GM13977 (cell line): ENCODE results near the gene TTC39C.
"Not testable (repeated sequence)": the region's sequence is repeated elsewhere in the genome, so short reads cannot be mapped to it uniquely, and the experiment has no call there.

ENCODE experiments used
- DNase-seq: peaks from one replicate; pipeline ENCODE4 v3.0.0; 2012; ENCODE audit warnings: low spot score
- in situ Hi-C: fragments of 300-500 bp; cut with MboI; formaldehyde crosslinking; loops from one replicate; pipeline ENCODE4 v1.12.0; 2022; ENCODE audit warnings: low sequenced_read_pairs, low pct_unique_long_range_greater_than_20kb, mixed read lengths, inconsistent platforms; ENCODE audit not compliant: unreplicated experiment
- TF ChIP-seq, protein P1 (sequence below): IDR thresholded peaks from 2 replicates; pipeline ENCODE4 v1.5.1; 2012; ENCODE audit warnings: mild to moderate bottlenecking, control low read depth; ENCODE audit not compliant: insufficient read depth; ENCODE audit errors: extremely low read depth, missing control alignments

The TTC39C gene

GRCh38 chr18:24068945-24069693, 54.6 kb downstream of the TTC39C start:
- no peak for DNase-seq
- in situ Hi-C loops: no loop called here
- TF ChIP-seq, protein P1, sequence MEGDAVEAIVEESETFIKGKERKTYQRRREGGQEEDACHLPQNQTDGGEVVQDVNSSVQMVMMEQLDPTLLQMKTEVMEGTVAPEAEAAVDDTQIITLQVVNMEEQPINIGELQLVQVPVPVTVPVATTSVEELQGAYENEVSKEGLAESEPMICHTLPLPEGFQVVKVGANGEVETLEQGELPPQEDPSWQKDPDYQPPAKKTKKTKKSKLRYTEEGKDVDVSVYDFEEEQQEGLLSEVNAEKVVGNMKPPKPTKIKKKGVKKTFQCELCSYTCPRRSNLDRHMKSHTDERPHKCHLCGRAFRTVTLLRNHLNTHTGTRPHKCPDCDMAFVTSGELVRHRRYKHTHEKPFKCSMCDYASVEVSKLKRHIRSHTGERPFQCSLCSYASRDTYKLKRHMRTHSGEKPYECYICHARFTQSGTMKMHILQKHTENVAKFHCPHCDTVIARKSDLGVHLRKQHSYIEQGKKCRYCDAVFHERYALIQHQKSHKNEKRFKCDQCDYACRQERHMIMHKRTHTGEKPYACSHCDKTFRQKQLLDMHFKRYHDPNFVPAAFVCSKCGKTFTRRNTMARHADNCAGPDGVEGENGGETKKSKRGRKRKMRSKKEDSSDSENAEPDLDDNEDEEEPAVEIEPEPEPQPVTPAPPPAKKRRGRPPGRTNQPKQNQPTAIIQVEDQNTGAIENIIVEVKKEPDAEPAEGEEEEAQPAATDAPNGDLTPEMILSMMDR: no peak

GRCh38 chr18:24071029-24071428, 56.5 kb downstream of the TTC39C start:
- in situ Hi-C loops: no loop called here
- no peak for DNase-seq
- TF ChIP-seq, protein P1: no peak

GRCh38 chr18:24071779-24072178, 57.2 kb downstream of the TTC39C start:
- DNase-seq: no peak
- TF ChIP-seq, protein P1: no peak
- in situ Hi-C loops: no loop called here

DNA sequence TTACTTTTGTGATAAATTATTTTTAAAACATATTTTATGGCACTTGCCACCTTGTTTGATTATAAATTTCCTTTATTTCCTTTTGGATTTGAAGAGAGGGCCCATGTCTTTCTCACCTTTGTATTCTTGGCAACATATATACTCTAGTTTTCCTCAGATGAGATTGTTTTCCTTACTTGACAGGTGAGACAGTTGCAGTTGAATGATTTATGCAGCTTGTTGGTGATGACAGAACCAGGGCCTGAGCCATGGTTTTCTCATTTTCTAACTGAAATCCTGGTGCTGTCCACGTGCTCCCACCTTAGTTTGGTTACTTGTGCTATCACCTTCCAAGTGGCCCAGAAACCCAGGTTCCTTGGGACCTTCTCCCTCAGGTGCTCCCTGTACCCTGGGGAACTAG, 58.2 kb downstream of the TTC39C start:
- no peak for DNase-seq
- TF ChIP-seq, protein P1: no peak
- in situ Hi-C loops: no loop called here

GRCh38 chr18:24073791-24074190, 59.2 kb downstream of the TTC39C start:
- DNase-seq: no peak
- in situ Hi-C loops: no loop called here
- TF ChIP-seq, protein P1: no peak

DNA sequence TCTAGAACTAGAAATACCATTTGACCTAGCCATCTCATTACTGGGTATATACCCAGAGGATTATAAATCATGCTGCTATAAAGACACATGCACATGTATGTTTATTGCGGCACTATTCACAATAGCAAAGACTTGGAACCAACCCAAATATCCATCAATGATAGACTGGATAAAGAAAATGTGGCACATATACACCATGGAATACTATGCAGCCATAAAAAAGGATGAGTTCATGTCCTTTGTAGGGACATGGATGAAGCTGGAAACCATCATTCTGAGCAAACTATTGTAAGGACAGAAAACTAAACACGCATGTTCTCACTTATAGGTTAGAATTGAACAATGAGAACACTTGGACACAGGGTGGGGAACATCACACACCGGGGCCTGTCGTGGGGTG, 60.2 kb downstream of the TTC39C start:
- in situ Hi-C loops, DNase-seq: not testable (repeated sequence)

DNA sequence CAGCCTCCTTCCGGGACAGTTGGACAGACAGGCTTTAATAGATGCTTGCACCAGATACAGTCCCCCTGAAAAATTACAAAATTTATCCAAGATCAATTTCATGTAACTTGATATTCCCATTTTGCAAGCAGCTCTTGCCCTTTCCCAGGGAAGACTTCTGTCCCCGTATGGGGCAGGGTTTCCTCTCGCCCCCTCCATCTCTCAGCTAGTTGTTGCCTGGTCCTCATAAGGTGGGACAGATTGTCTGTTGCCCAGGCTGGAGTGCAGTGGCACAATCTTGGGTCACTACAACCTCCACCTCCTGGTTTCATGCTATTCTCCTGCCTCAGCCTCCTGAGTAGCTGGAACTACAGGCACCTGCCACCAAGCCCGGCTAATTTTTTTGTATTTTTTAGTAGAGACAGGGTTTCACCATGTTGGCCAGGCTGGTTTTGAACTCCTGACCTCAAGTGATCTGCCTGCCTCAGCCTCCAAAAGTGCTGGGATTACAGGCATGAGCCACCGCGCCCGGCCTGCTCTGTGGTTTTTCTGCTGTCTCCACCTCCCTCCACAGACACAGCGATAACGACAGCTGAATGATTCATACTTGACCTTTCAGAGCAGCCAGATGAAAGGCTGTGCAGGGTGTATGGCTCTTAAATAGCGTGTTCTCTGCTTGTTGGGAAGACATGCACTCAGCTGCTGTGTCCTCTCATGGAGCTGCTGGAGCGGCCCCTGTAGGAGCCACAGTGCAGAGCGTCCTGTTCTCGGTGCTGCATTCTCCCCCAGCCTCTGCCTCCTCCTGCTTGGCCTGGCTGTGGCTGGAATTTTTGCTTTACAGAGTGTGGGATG, 61.4 kb downstream of the TTC39C start:
- in situ Hi-C loops: no loop called here

More for the DNA sequence above, 61.4 kb downstream of the TTC39C start:
- DNase-seq: peak; percentile 53
- TF ChIP-seq, protein P1: peak; percentile 39
